H1 (cell line): ENCODE results near the gene USE1. TPM values are rescaled to one million over a fixed set of nuclear protein-coding genes. Genes with fewer than 3 reads are reported as not detected.
A peak's percentile ranks its signal among the peaks of the same experiment; 100 is the strongest.

ENCODE experiments used
- BCL11A ChIP-seq, 2 experiments: IDR thresholded peaks; one replicate each; pipeline ENCODE4 v1.6.1; 2011; ENCODE audit warnings: low read depth in 2 of 2, low read length in 2 of 2, mild to moderate bottlenecking in 2 of 2
- EP300 ChIP-seq, 2 experiments: IDR thresholded peaks; 1 replicate in 1 of 2; 2 replicates in 1 of 2; pipeline ENCODE4 v1.6.1; 2011 to 2012; ENCODE audit warnings: low read depth in 2 of 2, low read length in 2 of 2, mild to moderate bottlenecking in 2 of 2, borderline replicate concordance in 1 of 2, inconsistent platforms in 1 of 2, moderate library complexity in 1 of 2
- NANOG ChIP-seq: IDR thresholded peaks from 2 replicates; pipeline ENCODE4 v1.6.1; 2011; ENCODE audit warnings: low read length, low read depth, mild to moderate bottlenecking, inconsistent platforms; ENCODE audit not compliant: insufficient read depth, poor library complexity, severe bottlenecking
- POLR2A ChIP-seq, 2 experiments: IDR thresholded peaks; 1 replicate in 1 of 2; 2 replicates in 1 of 2; pipeline ENCODE4 v1.6.1; 2011; ENCODE audit warnings: low read depth in 2 of 2, low read length in 2 of 2, mild to moderate bottlenecking in 2 of 2; ENCODE audit errors: control extremely low read depth in 1 of 2
- SAP30 ChIP-seq: fragments of 300-600 bp; sonication (generic); IDR thresholded peaks from 2 replicates; pipeline ENCODE4 v1.7.1; 2012; ENCODE audit warnings: low read length, moderate library complexity, mild to moderate bottlenecking, inconsistent platforms; ENCODE audit not compliant: insufficient read depth, insufficient replicate concordance
- SIN3A ChIP-seq, 2 experiments: IDR thresholded peaks in 1 of 2; conservative IDR thresholded peaks in 1 of 2; 2 replicates each; pipeline ENCODE4 v1.6.1; 2011 to 2012; ENCODE audit warnings: low read length in 2 of 2, improper control_type of control experiment in 1 of 2, low read depth in 1 of 2, mild to moderate bottlenecking in 1 of 2
- SIX5 ChIP-seq: IDR thresholded peaks from 2 replicates; pipeline ENCODE4 v1.6.1; 2011; ENCODE audit warnings: mild to moderate bottlenecking, low read depth, low read length
- SP2 ChIP-seq: IDR thresholded peaks from 2 replicates; pipeline ENCODE4 v1.6.1; 2012; ENCODE audit warnings: mild to moderate bottlenecking, low read length, inconsistent platforms
- TAF1 ChIP-seq: IDR thresholded peaks from 2 replicates; pipeline ENCODE4 v1.6.1; 2011; ENCODE audit warnings: mild to moderate bottlenecking, low read depth, low read length
- TCF12 ChIP-seq: IDR thresholded peaks from 2 replicates; pipeline ENCODE4 v1.6.1; 2011; ENCODE audit warnings: low read depth, mild to moderate bottlenecking, low read length
- polyA plus RNA-seq, 7 experiments: library from polyadenylated mRNA; depleted of rRNA in 3 of 7; stranded (reverse) in 5 of 7; unstranded in 2 of 7; fragments of >200 nt in 5 of 7; fragments of 200-250 nt in 2 of 7; gene quantifications; 1 replicate in 5 of 7; 2 replicates in 1 of 7; 4 replicates in 1 of 7; pipeline versions ENCODE4 v1.2.1 to v1.2.3, GENCODE V29; 2011 to 2013; ENCODE audit warnings: missing spikeins in 2 of 7, mixed read lengths in 2 of 7
- total RNA-seq: library from RNA; stranded (reverse); fragmentation: NEBNext Ultra II Directional; extraction: Animal tissue kit (Norgen Biotek cat#: 25700); gene quantifications from 2 replicates; pipeline ENCODE4 v1.2.1, GENCODE V29; 2021
- TF ChIP-seq, protein P1 (sequence below): IDR thresholded peaks from 2 replicates; pipeline ENCODE4 v1.6.1; 2012; ENCODE audit warnings: inconsistent platforms

USE1 gene
- total and polyA plus RNA-seq, 2 of the 8 experiments (the other 6 are each of a cell fraction or from before 2014, with no cell fraction given): 8.7 to 13.9 TPM

DNA sequence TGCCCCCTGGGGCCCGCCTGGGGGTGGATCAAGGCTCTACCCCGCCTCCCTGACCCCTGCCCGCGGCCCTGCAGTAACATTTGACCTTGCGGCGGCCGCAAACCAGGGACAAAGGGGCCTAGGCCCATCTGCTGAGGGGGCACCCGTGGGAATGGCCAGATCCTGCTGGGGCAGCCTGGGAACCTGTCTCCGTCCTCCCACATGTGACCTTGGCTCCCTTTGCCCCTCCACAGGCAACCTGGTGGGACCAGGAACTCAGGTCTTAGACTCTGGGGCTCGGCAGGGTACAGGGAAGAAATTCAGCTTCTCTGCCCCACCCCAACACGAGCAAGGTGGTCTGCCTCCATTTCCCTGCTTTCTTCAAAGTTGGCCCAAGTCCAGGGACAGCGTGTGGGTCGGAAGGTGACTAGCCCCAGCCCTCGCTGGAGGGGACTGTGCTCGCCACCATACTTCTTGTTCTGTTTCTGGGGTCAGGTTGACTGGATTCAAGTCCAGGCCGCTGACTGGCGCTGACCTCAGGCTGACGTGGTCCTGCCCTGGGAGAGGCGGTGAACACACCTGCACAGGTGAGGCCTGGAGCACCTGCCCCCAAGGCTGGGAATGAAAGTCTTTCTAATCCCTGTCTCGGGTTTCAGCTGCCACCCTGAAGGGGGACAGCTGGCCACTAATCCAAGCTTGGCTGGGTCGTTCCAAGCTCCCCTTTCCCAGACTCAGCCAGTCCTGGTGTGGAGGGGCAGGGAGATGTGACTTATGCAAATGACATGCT is 33.0 kb downstream of the USE1 start (continued):
- TF ChIP-seq NANOG: no peak
- no peak for TF ChIP-seq SAP30
- peak; percentile 71 to 78; a peak in 2 of 4 replicates for TF ChIP-seq SIN3A (conservative IDR thresholded peaks at IDR 0.05 in 1 of 2, IDR thresholded peaks at IDR 0.05 in 1 of 2; ENCODE audit: low read depth in 1 of 2, low read length in 2 of 2)
- peak; percentile 87 for TF ChIP-seq TCF12
- TF ChIP-seq POLR2A (IDR thresholded peaks at IDR 0.05; ENCODE audit: control extremely low read depth in 1 of 2, low read depth in 2 of 2, low read length in 2 of 2): peak in 1 of 2 experiments; percentile 67; a peak in 2 of 3 replicates
- no peak for TF ChIP-seq BCL11A (IDR thresholded peaks at IDR 0.05; ENCODE audit: low read depth in 2 of 2, low read length in 2 of 2)
- TF ChIP-seq, protein P1, sequence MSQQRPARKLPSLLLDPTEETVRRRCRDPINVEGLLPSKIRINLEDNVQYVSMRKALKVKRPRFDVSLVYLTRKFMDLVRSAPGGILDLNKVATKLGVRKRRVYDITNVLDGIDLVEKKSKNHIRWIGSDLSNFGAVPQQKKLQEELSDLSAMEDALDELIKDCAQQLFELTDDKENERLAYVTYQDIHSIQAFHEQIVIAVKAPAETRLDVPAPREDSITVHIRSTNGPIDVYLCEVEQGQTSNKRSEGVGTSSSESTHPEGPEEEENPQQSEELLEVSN: no peak
- TF ChIP-seq SP2: no peak
- no peak for TF ChIP-seq EP300 (IDR thresholded peaks at IDR 0.05; ENCODE audit: borderline replicate concordance in 1 of 2, low read depth in 2 of 2, low read length in 2 of 2)
- peak; percentile 58; the same call in 1 of the 2 replicates for TF ChIP-seq TAF1
- TF ChIP-seq SIX5: no peak
